ENCODE measurements around the gene LECT2.

The LECT2 gene

GRCh38 chr5:135988546-135988945 lies 33.8 kb upstream of the LECT2 start:
- Histone ChIP-seq H3K27ac (ENCODE audit: low read length) (no peak overlapping the region), H3K9ac (ENCODE audit: low read length) (no peak overlapping the region), H3K4me2 (ENCODE audit: low read depth, low read length) (no peak overlapping the region), H3K36me3 (replicated peaks; ENCODE audit: insufficient read depth, low read length) (no peaks in the 10 kb centered on the region), H3K4me1 (ENCODE audit: low read length) (peaks cover 19% of the 10 kb centered on the region), H3K27me3 (replicated peaks; ENCODE audit: insufficient read depth, low read length) (no peaks in the 10 kb centered on the region), H3K9me2 (replicated peaks; ENCODE audit: insufficient read depth, low read length) (no peaks in the 10 kb centered on the region), H3K4me3 (ENCODE audit: low read length) (no peak overlapping the region), H2AFZ (ENCODE audit: low read length) (no peak overlapping the region), H3F3A (ENCODE audit: insufficient read depth, low read length) (0 out of 2 replicates have a peak, but pooled peaks cover 8% of the 10 kb centered on the region), H3K79me2 (ENCODE audit: low read length) (no peaks in the 10 kb centered on the region), H3K9me3 (replicated peaks; ENCODE audit: insufficient read depth, low read length) (no peaks in the 10 kb centered on the region), H4K20me1 (ENCODE audit: insufficient read depth, low read length) (no peaks in the 10 kb centered on the region)
- TF ChIP-seq EZH2 (optimal IDR thresholded peaks at IDR 0.05; ENCODE audit: low read depth, low read length) (no peak), EZH2phosphoT487 (IDR thresholded peaks at IDR 0.05; ENCODE audit: low read length) (no peak)
- TF ChIP-seq, protein P1, sequence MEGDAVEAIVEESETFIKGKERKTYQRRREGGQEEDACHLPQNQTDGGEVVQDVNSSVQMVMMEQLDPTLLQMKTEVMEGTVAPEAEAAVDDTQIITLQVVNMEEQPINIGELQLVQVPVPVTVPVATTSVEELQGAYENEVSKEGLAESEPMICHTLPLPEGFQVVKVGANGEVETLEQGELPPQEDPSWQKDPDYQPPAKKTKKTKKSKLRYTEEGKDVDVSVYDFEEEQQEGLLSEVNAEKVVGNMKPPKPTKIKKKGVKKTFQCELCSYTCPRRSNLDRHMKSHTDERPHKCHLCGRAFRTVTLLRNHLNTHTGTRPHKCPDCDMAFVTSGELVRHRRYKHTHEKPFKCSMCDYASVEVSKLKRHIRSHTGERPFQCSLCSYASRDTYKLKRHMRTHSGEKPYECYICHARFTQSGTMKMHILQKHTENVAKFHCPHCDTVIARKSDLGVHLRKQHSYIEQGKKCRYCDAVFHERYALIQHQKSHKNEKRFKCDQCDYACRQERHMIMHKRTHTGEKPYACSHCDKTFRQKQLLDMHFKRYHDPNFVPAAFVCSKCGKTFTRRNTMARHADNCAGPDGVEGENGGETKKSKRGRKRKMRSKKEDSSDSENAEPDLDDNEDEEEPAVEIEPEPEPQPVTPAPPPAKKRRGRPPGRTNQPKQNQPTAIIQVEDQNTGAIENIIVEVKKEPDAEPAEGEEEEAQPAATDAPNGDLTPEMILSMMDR (IDR thresholded peaks at IDR 0.05; ENCODE audit: low read length), result no peak
- no peak for DNase-seq

DNA sequence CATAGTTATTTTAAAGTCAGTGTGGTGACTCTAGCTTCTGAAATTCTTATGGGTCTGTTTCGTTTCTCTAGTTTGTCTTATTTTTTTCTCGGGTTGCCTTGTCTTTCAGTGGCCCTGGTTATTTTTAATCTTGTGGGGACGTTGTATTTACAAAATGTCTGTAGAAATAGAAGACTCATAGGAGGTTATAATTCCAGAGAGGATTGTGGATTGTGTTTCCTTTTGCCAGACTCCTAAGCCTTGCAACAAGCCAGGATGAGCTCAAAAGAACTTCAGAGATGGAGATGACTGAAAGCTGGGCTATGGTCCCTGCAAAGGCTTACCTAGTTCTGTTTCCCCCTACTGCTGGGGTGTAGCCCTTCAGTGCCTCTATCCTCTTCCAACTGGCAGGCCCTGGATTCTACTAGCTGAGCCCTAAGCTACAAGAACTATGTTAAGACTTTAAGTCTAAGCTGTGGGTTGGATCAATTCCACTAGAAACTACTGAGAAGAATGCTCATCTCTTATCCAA lies 32.2 kb upstream of the LECT2 start:
- Histone ChIP-seq H2AFZ (ENCODE audit: low read length) (peak overlapping the region; percentile 73), H4K20me1 (ENCODE audit: insufficient read depth, low read length) (no peaks in the 10 kb centered on the region), H3K9me2 (replicated peaks; ENCODE audit: insufficient read depth, low read length) (no peaks in the 10 kb centered on the region), H3K4me3 (ENCODE audit: low read length) (peak overlapping the region; percentile 3; the same call in 1 of the 2 replicates), H3K27ac (ENCODE audit: low read length) (peak overlapping the region; percentile 49; the same call in 1 of the 2 replicates), H3K4me1 (ENCODE audit: low read length) (peaks cover 19% of the 10 kb centered on the region), H3K9ac (ENCODE audit: low read length) (peak overlapping the region; percentile 15; the same call in 1 of the 2 replicates), H3K36me3 (replicated peaks; ENCODE audit: insufficient read depth, low read length) (no peaks in the 10 kb centered on the region), H3K79me2 (ENCODE audit: low read length) (no peaks in the 10 kb centered on the region), H3F3A (ENCODE audit: insufficient read depth, low read length) (0 out of 2 replicates have a peak, but pooled peaks cover 8% of the 10 kb centered on the region), H3K9me3 (replicated peaks; ENCODE audit: insufficient read depth, low read length) (no peaks in the 10 kb centered on the region), H3K27me3 (replicated peaks; ENCODE audit: insufficient read depth, low read length) (no peaks in the 10 kb centered on the region), H3K4me2 (ENCODE audit: low read depth, low read length) (peak overlapping the region; percentile 77)
- DNase-seq, result peak; percentile 42
- TF ChIP-seq, protein P1 (IDR thresholded peaks at IDR 0.05; ENCODE audit: low read length), result no peak
- TF ChIP-seq EZH2phosphoT487 (IDR thresholded peaks at IDR 0.05; ENCODE audit: low read length) (no peak), EZH2 (optimal IDR thresholded peaks at IDR 0.05; ENCODE audit: low read depth, low read length) (no peak)

DNA sequence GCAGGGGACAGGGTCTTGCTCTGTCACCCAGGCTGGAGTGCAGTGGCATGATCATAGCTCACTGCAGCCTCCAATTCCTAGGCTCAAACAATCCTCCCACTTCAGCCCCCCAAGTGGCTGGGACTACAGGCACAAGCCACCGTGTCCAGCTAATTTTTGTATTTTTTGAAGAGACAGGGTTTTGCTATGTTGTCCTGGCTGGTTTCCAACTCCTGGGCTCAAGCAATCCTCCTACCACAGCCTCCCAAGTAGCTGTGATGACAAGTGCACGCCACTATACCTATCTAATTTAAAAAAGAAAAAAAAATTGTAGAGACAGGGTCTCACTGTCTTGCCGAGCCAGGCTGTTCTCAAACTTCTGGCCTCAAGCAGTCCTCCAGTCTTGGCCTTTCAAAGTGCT lies 31.6 kb upstream of the LECT2 start:
- no peak for TF ChIP-seq EZH2phosphoT487 (IDR thresholded peaks at IDR 0.05; ENCODE audit: low read length)
- TF ChIP-seq EZH2 (optimal IDR thresholded peaks at IDR 0.05; ENCODE audit: low read depth, low read length), result no peak
- TF ChIP-seq, protein P1 (IDR thresholded peaks at IDR 0.05; ENCODE audit: low read length), result no peak
- H3K9me2 ChIP-seq (replicated peaks; ENCODE audit: insufficient read depth, low read length), result no peaks in the 10 kb centered on the region
- peak overlapping the region; percentile 77 for H3K4me2 ChIP-seq (ENCODE audit: low read depth, low read length)

More for the DNA sequence above, 31.6 kb upstream of the LECT2 start:
- Histone ChIP-seq H3K36me3 (replicated peaks; ENCODE audit: insufficient read depth, low read length) (no peaks in the 10 kb centered on the region), H3F3A (ENCODE audit: insufficient read depth, low read length) (0 out of 2 replicates have a peak, but pooled peaks cover 8% of the 10 kb centered on the region), H3K79me2 (ENCODE audit: low read length) (no peaks in the 10 kb centered on the region), H2AFZ (ENCODE audit: low read length) (peak overlapping the region; percentile 73), H3K9ac (ENCODE audit: low read length) (peak overlapping the region; percentile 15; the same call in 1 of the 2 replicates), H4K20me1 (ENCODE audit: insufficient read depth, low read length) (no peaks in the 10 kb centered on the region), H3K4me1 (ENCODE audit: low read length) (peaks cover 19% of the 10 kb centered on the region), H3K9me3 (replicated peaks; ENCODE audit: insufficient read depth, low read length) (no peaks in the 10 kb centered on the region), H3K4me3 (ENCODE audit: low read length) (peak overlapping the region; percentile 3; the same call in 1 of the 2 replicates), H3K27ac (ENCODE audit: low read length) (peak overlapping the region; percentile 49; the same call in 1 of the 2 replicates), H3K27me3 (replicated peaks; ENCODE audit: insufficient read depth, low read length) (no peaks in the 10 kb centered on the region)
- DNase-seq, result peak; percentile 9

Data from MM.1S (cell line).